Measurements from ENCODE around the gene E2F1.

GRCh38 chr20:33673410-33674293 lies 12.5 kb downstream of the E2F1 start:
- no peak for TF ChIP-seq POLR2A (IDR thresholded peaks at IDR 0.05)
- TF ChIP-seq, protein P1, sequence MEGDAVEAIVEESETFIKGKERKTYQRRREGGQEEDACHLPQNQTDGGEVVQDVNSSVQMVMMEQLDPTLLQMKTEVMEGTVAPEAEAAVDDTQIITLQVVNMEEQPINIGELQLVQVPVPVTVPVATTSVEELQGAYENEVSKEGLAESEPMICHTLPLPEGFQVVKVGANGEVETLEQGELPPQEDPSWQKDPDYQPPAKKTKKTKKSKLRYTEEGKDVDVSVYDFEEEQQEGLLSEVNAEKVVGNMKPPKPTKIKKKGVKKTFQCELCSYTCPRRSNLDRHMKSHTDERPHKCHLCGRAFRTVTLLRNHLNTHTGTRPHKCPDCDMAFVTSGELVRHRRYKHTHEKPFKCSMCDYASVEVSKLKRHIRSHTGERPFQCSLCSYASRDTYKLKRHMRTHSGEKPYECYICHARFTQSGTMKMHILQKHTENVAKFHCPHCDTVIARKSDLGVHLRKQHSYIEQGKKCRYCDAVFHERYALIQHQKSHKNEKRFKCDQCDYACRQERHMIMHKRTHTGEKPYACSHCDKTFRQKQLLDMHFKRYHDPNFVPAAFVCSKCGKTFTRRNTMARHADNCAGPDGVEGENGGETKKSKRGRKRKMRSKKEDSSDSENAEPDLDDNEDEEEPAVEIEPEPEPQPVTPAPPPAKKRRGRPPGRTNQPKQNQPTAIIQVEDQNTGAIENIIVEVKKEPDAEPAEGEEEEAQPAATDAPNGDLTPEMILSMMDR (IDR thresholded peaks at IDR 0.05), result no peak
- no peak for TF ChIP-seq POLR2AphosphoS5 (IDR thresholded peaks at IDR 0.05)
